Upper lobe of left lung (tissue), 6 donors: ENCODE measurements around the gene SPATA19. TPM values are rescaled to one million over a fixed set of nuclear protein-coding genes. Genes with fewer than 3 reads are reported as not detected.

Source experiments
- ATAC-seq, 2 donors: fragments of 200-7000 bp; cut with Tn5 transposase; one replicate each; pipeline ENCODE4 v1.9.1; 2022; ENCODE audit warnings: mild to moderate bottlenecking in 2 of 2, moderate library complexity in 2 of 2; ENCODE audit not compliant: low FRiP score in 2 of 2
- DNase-seq, 2 donors: peaks; one replicate each; pipeline ENCODE4 v3.0.0-alpha.2; 2019 to 2020
- H3K27ac ChIP-seq, 4 donors: fragments of 200-600 bp; sonication (generic); one replicate each; pipeline ENCODE4 v1.5.1; 2016 to 2019
- H3K27me3 ChIP-seq, 4 donors: fragments of 200-600 bp; sonication (generic); one replicate each; pipeline ENCODE4 v1.5.1; 2017 to 2019
- H3K36me3 ChIP-seq, 4 donors: fragments of 200-600 bp; sonication (generic); one replicate each; pipeline ENCODE4 v1.5.1; 2016 to 2019
- H3K4me1 ChIP-seq, 4 donors: fragments of 200-600 bp; sonication (generic); one replicate each; pipeline ENCODE4 v1.5.1; 2018 to 2019
- H3K4me3 ChIP-seq, 4 donors: fragments of 200-600 bp; sonication (generic); one replicate each; pipeline ENCODE4 v1.5.1; 2017 to 2019; ENCODE audit warnings: mild to moderate bottlenecking in 2 of 4, moderate library complexity in 1 of 4
- H3K9me3 ChIP-seq, 4 donors: fragments of 200-600 bp; sonication (generic); one replicate each; pipeline ENCODE4 v1.5.1; 2018 to 2019
- CTCF ChIP-seq, 6 experiments: fragments of 450-650 bp in 4 of 6; fragments of 200-600 bp in 2 of 6; sonication (generic) in 2 of 6; IDR thresholded peaks; one replicate each; pipeline ENCODE4 v1.5.1; 2016 to 2019; ENCODE audit warnings: antibody characterized with exemption in 6 of 6
- EP300 ChIP-seq, 4 donors: sonication (generic); formaldehyde crosslinking; IDR thresholded peaks; one replicate each; pipeline ENCODE4 v1.5.1; 2017; ENCODE audit warnings: antibody characterized with exemption in 4 of 4, control low read depth in 2 of 4
- POLR2A ChIP-seq, 4 donors: fragments of 450-650 bp; IDR thresholded peaks; one replicate each; pipeline ENCODE4 v1.5.1; 2016 to 2017; ENCODE audit warnings: antibody characterized with exemption in 4 of 4, mild to moderate bottlenecking in 2 of 4
- POLR2AphosphoS5 ChIP-seq, 2 donors: sonication (generic); formaldehyde crosslinking; IDR thresholded peaks; one replicate each; pipeline ENCODE4 v1.5.1; 2017; ENCODE audit warnings: antibody characterized with exemption in 2 of 2
- WGBS, 2 donors: methylation state at CpG; one replicate each; pipeline ENCODE4 v1.1.5; 2017 to 2018; 5-methylcytosine and 5-hydroxymethylcytosine counted together
- total RNA-seq, 6 donors: library from RNA; depleted of rRNA in 4 of 6; stranded (reverse); fragments of >200 nt in 4 of 6; gene quantifications; one replicate each; pipeline versions ENCODE4 v1.1.0 to v1.2.1, GENCODE V29; 2016 to 2021
- donor health status: DM: no; HTN: no; CAD: no; lungs with moderate emphysema.
- donor health status: DM: no; HTN: yes; CAD: no; lungs with severe emphysema.

The SPATA19 gene
- total RNA-seq, 6 donors from 2014 or later, result not detected

GRCh38 chr11:133832991-133833897 is 12.1 kb downstream of the SPATA19 start:
- no peaks in the 10 kb centered on the region for H3K9me3 ChIP-seq
- DNase-seq (peak in 1 of 2 donors; percentile 82), ATAC-seq (peak in 1 of 2 donors; percentile 13)
- H3K27me3 ChIP-seq, result no peaks in the 10 kb centered on the region
- H3K4me1 ChIP-seq, result peaks cover 0 to 9% (median 0%) of the 10 kb centered on the region in 4 donors
- no peak overlapping the region for H3K4me3 ChIP-seq
- TF ChIP-seq POLR2AphosphoS5 (IDR thresholded peaks at IDR 0.05) (no peak), EP300 (IDR thresholded peaks at IDR 0.05) (no peak), CTCF (IDR thresholded peaks at IDR 0.05) (no peak), POLR2A (IDR thresholded peaks at IDR 0.05) (no peak)
- no peaks in the 10 kb centered on the region for H3K36me3 ChIP-seq
- 64 to 86% methylated on average over 57 to 70 of the region's 86 CpGs for whole genome bisulfite sequencing, 2 donors
- no peak overlapping the region for H3K27ac ChIP-seq

- no peak for ATAC-seq
- TF ChIP-seq POLR2A (IDR thresholded peaks at IDR 0.05) (no peak), POLR2AphosphoS5 (IDR thresholded peaks at IDR 0.05) (no peak), EP300 (IDR thresholded peaks at IDR 0.05) (no peak), CTCF (IDR thresholded peaks at IDR 0.05) (no peak)
- no peaks in the 10 kb centered on the region for H3K27me3 ChIP-seq
- 54 to 84% methylated on average over 33 to 40 of the region's 53 CpGs for WGBS, 2 donors
- H3K4me3 ChIP-seq, result no peak overlapping the region
- no peaks in the 10 kb centered on the region for H3K36me3 ChIP-seq
- peaks cover 0 to 9% (median 0%) of the 10 kb centered on the region in 4 donors for H3K4me1 ChIP-seq
- H3K27ac ChIP-seq, result no peak overlapping the region
- H3K9me3 ChIP-seq, result no peaks in the 10 kb centered on the region
- peak in 1 of 2 donors; percentile 71 for DNase-seq
Measured at GRCh38 chr11:133832096-133832990, 13.0 kb downstream of the SPATA19 start.

- no peaks in the 10 kb centered on the region for H3K27me3 ChIP-seq
- no peaks in the 10 kb centered on the region for H3K36me3 ChIP-seq
- ATAC-seq (no peak), DNase-seq (no peak)
- TF ChIP-seq POLR2AphosphoS5 (IDR thresholded peaks at IDR 0.05) (no peak), CTCF (IDR thresholded peaks at IDR 0.05) (no peak), POLR2A (IDR thresholded peaks at IDR 0.05) (no peak), EP300 (IDR thresholded peaks at IDR 0.05) (no peak)
- peaks cover 0 to 9% (median 0%) of the 10 kb centered on the region in 4 donors for H3K4me1 ChIP-seq
- H3K27ac ChIP-seq, result no peak overlapping the region
- no peak overlapping the region for H3K4me3 ChIP-seq
- WGBS, 2 donors, result 74 to 76% methylated on average over 8 of the region's 8 CpGs
- H3K9me3 ChIP-seq, result no peaks in the 10 kb centered on the region
Measured at GRCh38 chr11:133830931-133831907, 14.1 kb downstream of the SPATA19 start.

GRCh38 chr11:133829566-133829965 is 15.7 kb downstream of the SPATA19 start:
- H3K4me3 ChIP-seq, result no peak overlapping the region
- no peak overlapping the region for H3K27ac ChIP-seq
- H3K4me1 ChIP-seq, result peaks cover 0 to 9% (median 0%) of the 10 kb centered on the region in 4 donors
- no peaks in the 10 kb centered on the region for H3K27me3 ChIP-seq
- H3K9me3 ChIP-seq, result no peaks in the 10 kb centered on the region
- H3K36me3 ChIP-seq, result no peaks in the 10 kb centered on the region
- no peak for DNase-seq
- TF ChIP-seq POLR2A (IDR thresholded peaks at IDR 0.05) (no peak), CTCF (IDR thresholded peaks at IDR 0.05) (no peak), POLR2AphosphoS5 (IDR thresholded peaks at IDR 0.05) (no peak), EP300 (IDR thresholded peaks at IDR 0.05) (no peak)
- 50 to 100% methylated on average over 1 to 2 of the region's 2 CpGs for WGBS, 2 donors
- no peak for ATAC-seq
